Epithelial cell of proximal tubule (primary cell): ENCODE measurements around the gene TNFRSF17. TPM values are rescaled to one million over a fixed set of nuclear protein-coding genes. Genes with fewer than 3 reads are reported as not detected.
"Not testable (repeated sequence)": the region's sequence is repeated elsewhere in the genome, so short reads cannot be mapped to it uniquely, and the experiment has no call there.

ENCODE experiments used
- DNase-seq: peaks from one replicate; pipeline ENCODE4 v3.0.0-alpha.2; 2011; ENCODE audit warnings: low read depth
- H3K4me3 ChIP-seq: 2 replicates; pipeline ENCODE4 v1.5.1; 2011; ENCODE audit warnings: low read depth, mild to moderate bottlenecking, low read length
- total RNA-seq: library from RNA; depleted of rRNA; stranded (reverse); fragments of >200 nt; gene quantifications from 2 replicates; pipeline ENCODE4 v1.2.3, GENCODE V29; 2015
- TF ChIP-seq, protein P1 (sequence below): conservative IDR thresholded peaks from 2 replicates; pipeline ENCODE4 v1.5.1; 2012; ENCODE audit warnings: low read depth, mild to moderate bottlenecking, low read length

TNFRSF17 gene
- total RNA-seq, 1 donor from 2014 or later, result not detected

- H3K4me3 ChIP-seq, result no peak overlapping the region
- DNase-seq, result no peak
- TF ChIP-seq, protein P1, sequence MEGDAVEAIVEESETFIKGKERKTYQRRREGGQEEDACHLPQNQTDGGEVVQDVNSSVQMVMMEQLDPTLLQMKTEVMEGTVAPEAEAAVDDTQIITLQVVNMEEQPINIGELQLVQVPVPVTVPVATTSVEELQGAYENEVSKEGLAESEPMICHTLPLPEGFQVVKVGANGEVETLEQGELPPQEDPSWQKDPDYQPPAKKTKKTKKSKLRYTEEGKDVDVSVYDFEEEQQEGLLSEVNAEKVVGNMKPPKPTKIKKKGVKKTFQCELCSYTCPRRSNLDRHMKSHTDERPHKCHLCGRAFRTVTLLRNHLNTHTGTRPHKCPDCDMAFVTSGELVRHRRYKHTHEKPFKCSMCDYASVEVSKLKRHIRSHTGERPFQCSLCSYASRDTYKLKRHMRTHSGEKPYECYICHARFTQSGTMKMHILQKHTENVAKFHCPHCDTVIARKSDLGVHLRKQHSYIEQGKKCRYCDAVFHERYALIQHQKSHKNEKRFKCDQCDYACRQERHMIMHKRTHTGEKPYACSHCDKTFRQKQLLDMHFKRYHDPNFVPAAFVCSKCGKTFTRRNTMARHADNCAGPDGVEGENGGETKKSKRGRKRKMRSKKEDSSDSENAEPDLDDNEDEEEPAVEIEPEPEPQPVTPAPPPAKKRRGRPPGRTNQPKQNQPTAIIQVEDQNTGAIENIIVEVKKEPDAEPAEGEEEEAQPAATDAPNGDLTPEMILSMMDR, result peak; percentile 70
Observed at GRCh38 chr16:11949527-11949926, 15.5 kb upstream of the TNFRSF17 start.

GRCh38 chr16:11950388-11950787, 14.6 kb upstream of the TNFRSF17 start:
- no peak for DNase-seq
- TF ChIP-seq, protein P1, result no peak
- no peak overlapping the region for H3K4me3 ChIP-seq

- H3K4me3 ChIP-seq, DNase-seq: not testable (repeated sequence)
Observed at GRCh38 chr16:11953576-11953975, 11.4 kb upstream of the TNFRSF17 start.

DNA sequence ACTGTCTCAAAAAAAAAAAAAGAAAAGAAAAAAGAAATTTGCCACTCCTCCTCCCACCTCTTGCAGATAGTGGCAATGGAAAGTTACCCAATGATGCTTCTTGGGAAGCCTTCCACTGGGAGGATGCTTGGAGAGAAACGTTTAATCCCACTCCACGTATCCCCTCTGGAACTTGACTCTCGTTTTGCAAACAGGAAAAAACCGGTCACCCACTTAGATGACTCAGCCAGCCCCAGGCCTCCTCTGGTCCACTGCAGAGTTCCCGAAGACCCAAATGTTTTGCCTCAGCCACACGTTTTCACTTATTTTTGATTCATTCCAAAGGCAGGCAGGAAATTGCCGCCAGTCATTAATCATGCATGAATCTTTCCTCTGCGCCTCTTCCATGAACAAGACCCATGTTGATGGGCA, 9.3 kb upstream of the TNFRSF17 start:
- TF ChIP-seq, protein P1, result no peak
- no peak overlapping the region for H3K4me3 ChIP-seq
- DNase-seq, result no peak

DNA sequence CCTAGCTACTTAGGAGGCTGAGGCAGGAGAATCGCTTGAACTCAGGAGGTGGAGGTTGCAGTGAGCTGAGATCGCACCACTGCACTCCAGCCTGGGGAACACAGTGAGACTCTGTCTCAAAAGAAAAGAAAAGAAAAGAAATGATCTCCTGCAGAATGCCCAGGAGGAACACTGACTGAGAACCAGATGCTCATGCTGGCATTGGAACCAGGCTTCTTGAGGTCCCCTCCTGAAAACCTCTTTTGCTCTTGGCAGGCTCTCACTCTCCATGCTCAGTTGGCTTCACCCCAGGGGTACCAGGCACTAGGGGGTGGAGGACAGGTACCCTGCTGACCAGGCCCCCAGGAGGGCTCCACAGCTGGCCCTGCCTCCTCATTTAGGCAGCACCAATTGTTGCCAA, 8.5 kb upstream of the TNFRSF17 start:
- TF ChIP-seq, protein P1, result no peak
- DNase-seq, result no peak
- H3K4me3 ChIP-seq, result no peak overlapping the region

DNA sequence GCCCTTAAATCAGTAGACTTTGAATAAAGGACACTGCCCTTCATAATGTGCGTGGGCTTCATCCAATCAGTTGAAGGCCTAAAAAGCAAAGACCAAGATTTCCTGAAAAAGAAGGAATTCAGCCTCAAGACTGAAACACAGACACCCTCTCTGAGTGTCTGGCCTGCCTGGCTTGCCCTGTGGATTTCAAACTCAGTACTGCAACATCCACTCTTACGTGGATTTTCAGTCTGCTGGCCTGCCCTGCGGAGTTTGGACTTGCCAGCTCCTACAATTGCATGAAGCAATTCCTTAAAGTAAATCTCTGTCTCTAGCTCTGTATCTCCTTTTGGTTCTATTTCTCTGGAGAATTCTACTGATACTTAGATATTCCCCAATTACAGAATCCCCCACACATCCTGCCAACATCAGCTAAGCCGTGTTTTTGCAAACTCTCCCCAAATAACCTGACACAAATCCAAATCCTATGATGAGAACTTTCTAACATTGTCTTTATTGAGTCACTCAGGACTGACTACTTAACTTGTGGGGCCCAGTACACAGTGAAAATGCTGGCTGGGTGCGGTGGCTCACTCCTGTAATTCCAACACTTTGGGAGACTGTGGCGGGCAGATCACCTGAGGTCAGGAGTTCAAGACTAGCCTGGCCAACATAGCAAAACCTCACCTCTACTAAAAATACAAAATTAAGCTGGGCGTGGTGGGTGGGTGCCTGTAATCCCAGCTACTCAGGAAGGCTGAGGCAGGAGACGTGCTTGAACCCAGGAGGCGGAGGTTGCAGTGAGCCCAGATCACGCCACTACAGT, 7.2 kb upstream of the TNFRSF17 start:
- no peak for DNase-seq
- H3K4me3 ChIP-seq, result no peak overlapping the region
- TF ChIP-seq, protein P1, result no peak

DNA sequence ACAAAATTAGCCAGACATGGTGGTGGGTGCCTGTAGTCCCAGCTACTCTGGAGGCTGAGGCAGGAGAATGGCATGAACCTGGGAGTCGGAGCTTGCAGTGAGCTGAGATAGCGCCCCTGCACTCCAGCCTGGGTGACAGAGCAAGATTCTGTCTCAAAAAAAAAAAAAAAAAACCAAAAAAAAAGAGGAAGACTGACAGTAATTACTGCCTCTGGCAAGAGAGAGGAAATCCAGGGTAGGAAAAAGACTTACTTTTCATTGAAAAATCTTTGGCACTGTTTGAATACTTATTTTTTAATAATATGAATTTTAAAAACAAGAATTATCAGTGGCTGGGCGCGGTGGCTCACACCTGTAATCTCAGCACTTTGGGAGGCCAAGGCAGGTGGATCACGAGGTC, 2.6 kb upstream of the TNFRSF17 start:
- not testable (repeated sequence) for H3K4me3 ChIP-seq, DNase-seq

- not testable (repeated sequence) for H3K4me3 ChIP-seq, DNase-seq
Observed at GRCh38 chr16:11962978-11963377, 2.0 kb upstream of the TNFRSF17 start.

GRCh38 chr16:11963706-11964105, 1.3 kb upstream of the TNFRSF17 start:
- H3K4me3 ChIP-seq, result no peak overlapping the region
- TF ChIP-seq, protein P1, result no peak
- DNase-seq, result no peak
